ENCODE measurements around the gene USP53. TPM values are rescaled to one million over a fixed set of nuclear protein-coding genes. Genes with fewer than 3 reads are reported as not detected.
"Not testable (repeated sequence)": the region's sequence is repeated elsewhere in the genome, so short reads cannot be mapped to it uniquely, and the experiment has no call there.

Gene USP53
- total and polyA plus RNA-seq, 9 of the 15 experiments (the other 6 are each of a cell fraction or from before 2014, with no cell fraction given), result 2.9 to 9.6 (median 8.3) TPM

DNA sequence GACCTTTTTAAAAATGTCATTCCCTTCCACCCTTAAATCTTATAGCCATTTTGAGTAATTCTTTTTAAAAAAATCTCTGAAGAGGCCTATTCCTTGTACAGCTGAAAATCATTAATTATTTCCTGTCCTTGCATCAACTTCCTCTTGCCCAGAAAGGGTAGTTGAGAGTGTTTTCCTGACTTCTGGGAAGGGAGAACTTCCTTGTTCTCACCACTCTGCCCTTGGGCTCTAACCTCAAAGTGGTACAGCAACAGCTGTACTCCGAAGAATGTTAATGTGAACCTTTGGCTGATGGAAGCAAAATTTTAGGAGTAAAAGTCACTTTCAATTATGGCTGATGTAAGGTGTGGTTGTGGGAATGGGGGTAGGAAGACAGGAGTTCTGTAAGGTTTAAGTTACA lies 124.5 kb downstream of the USP53 start:
- ATAC-seq, result no peak
- no peaks in the 10 kb centered on the region for H3K79me2 ChIP-seq (ENCODE audit: control insufficient read depth, insufficient read depth, low read length)
- H3K4me2 ChIP-seq (ENCODE audit: insufficient read depth, low read length), result no peak overlapping the region
- BruUV-seq (replicated peaks), result no TSS peak
- H3K4me3 ChIP-seq, result no peak overlapping the region
- no peak overlapping the region for H3K9ac ChIP-seq (ENCODE audit: insufficient read depth in 1 of 2, low read depth in 2 of 2, low read length in 2 of 2)
- H3K4me1 ChIP-seq (replicated peaks in 1 of 2; ENCODE audit: control insufficient read depth in 2 of 2, insufficient read depth in 2 of 2, low read length in 2 of 2), result no peaks in the 10 kb centered on the region
- no peak overlapping the region for H3K27ac ChIP-seq (ENCODE audit: extremely low read depth, low read depth, low read length)
- POLR2A ChIA-PET, result no interaction called here
- H2AFZ ChIP-seq (ENCODE audit: low read depth, low read length), result no peak overlapping the region
- H3K9me3 ChIP-seq (replicated peaks; ENCODE audit: control insufficient read depth, insufficient read depth, low read depth, low read length), result no peaks in the 10 kb centered on the region
- DNase-seq (ENCODE audit: extremely low read depth in 1 of 4, low spot score in 3 of 4), result no peak
- TF ChIP-seq, protein P1, sequence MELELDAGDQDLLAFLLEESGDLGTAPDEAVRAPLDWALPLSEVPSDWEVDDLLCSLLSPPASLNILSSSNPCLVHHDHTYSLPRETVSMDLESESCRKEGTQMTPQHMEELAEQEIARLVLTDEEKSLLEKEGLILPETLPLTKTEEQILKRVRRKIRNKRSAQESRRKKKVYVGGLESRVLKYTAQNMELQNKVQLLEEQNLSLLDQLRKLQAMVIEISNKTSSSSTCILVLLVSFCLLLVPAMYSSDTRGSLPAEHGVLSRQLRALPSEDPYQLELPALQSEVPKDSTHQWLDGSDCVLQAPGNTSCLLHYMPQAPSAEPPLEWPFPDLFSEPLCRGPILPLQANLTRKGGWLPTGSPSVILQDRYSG (tag; conservative IDR thresholded peaks at IDR 0.05; ENCODE audit: low read depth), result no peak
- TF ChIP-seq GABPA (tag; conservative IDR thresholded peaks at IDR 0.05; ENCODE audit: low read depth), result peak; percentile 44; the same call in 1 of the 2 replicates
- no peak for TF ChIP-seq CEBPG (CRISPR knock-in tag; IDR thresholded peaks at IDR 0.05)
- peak in 1 of 2 experiments; percentile 29; a peak in 1 of 4 replicates for TF ChIP-seq CEBPG (tag; conservative IDR thresholded peaks at IDR 0.05 in 1 of 2, IDR thresholded peaks at IDR 0.05 in 1 of 2)
- TF ChIP-seq YY1 (IDR thresholded peaks at IDR 0.05; ENCODE audit: borderline replicate concordance in 1 of 3, control insufficient read depth in 1 of 3, extremely low read depth in 1 of 3, insufficient read depth in 3 of 3, insufficient read length in 1 of 3, insufficient replicate concordance in 2 of 3, low read depth in 1 of 3, low read length in 2 of 3), result no peak
- no peaks in the 10 kb centered on the region for H4K20me1 ChIP-seq (replicated peaks; ENCODE audit: control insufficient read depth, insufficient read depth, low read length)
- no peaks in the 10 kb centered on the region for H3K27me3 ChIP-seq (ENCODE audit: control insufficient read depth in 2 of 2, insufficient read depth in 2 of 2, low read length in 2 of 2)
- WGBS (ENCODE audit: insufficient coverage, low coverage, missing lambda C conversion rate), result 7% methylated on average over 1 of the region's 1 CpG
- no peak for FAIRE-seq
- H3K36me3 ChIP-seq (ENCODE audit: control insufficient read depth, insufficient read depth, low read length), result no peaks in the 10 kb centered on the region
- in situ Hi-C loops (cut with MboI) (no loop called here), intact Hi-C loops (cut with micrococcal nuclease) (no loop called here)
- H3K9me1 ChIP-seq (ENCODE audit: control insufficient read depth, insufficient read depth, low read length), result no peaks in the 10 kb centered on the region
- CTCF ChIA-PET (ENCODE audit: low intra/inter-chr PET ratio), result no interaction called here

DNA sequence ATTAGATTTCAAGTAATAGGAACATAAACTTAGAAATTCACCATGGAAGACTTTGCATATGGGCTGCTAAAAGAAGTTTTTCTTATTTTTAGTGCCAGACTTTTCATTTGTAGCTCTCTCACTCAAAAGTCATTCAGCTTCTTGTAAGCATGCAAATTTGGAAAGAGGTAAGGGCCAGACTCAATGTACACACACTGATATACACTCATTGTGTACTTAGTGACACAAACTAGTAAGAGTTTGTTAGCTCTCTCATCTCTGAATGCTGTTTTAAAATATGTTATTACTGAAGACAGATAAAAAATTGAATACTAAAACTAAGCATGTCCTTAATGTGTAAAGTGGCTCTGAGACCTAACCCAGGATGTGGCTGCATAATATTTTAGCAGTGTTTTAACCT lies 127.4 kb downstream of the USP53 start:
- H3K4me1 ChIP-seq (replicated peaks in 1 of 2; ENCODE audit: control insufficient read depth in 2 of 2, insufficient read depth in 2 of 2, low read length in 2 of 2); H3K27me3 ChIP-seq (ENCODE audit: control insufficient read depth in 2 of 2, insufficient read depth in 2 of 2, low read length in 2 of 2); H2AFZ ChIP-seq (ENCODE audit: low read depth, low read length); BruUV-seq (replicated peaks); ATAC-seq; H3K4me3 ChIP-seq; in situ Hi-C loops (cut with MboI); FAIRE-seq; H3K9ac ChIP-seq (ENCODE audit: insufficient read depth in 1 of 2, low read depth in 2 of 2, low read length in 2 of 2); H3K36me3 ChIP-seq (ENCODE audit: control insufficient read depth, insufficient read depth, low read length); H4K20me1 ChIP-seq (replicated peaks; ENCODE audit: control insufficient read depth, insufficient read depth, low read length); intact Hi-C loops (cut with micrococcal nuclease); POLR2A ChIA-PET; H3K9me3 ChIP-seq (replicated peaks; ENCODE audit: control insufficient read depth, insufficient read depth, low read depth, low read length); H3K4me2 ChIP-seq (ENCODE audit: insufficient read depth, low read length); CTCF ChIA-PET (ENCODE audit: low intra/inter-chr PET ratio); DNase-seq (ENCODE audit: extremely low read depth in 1 of 4, low spot score in 3 of 4); H3K79me2 ChIP-seq (ENCODE audit: control insufficient read depth, insufficient read depth, low read length); H3K27ac ChIP-seq (ENCODE audit: extremely low read depth, low read depth, low read length); H3K9me1 ChIP-seq (ENCODE audit: control insufficient read depth, insufficient read depth, low read length): not testable (repeated sequence)

DNA sequence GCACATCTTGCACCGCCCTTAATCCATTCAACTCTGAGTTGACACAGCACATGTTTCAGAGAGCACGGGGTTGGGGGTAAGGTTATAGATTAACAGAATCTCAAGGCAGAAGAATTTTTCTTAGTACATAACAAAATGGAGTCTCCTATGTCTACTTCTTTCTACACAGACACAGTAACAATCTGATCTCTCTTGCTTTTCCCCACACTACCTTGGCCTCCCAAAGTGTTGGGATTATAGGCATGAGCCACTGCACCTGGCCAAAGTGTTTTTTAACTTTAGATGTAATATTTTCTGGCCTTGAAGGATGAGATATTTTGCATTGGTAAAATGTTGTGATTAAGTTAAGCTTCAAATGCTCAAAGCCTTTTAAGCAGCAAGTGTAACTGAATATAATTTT lies 130.8 kb downstream of the USP53 start:
- no CpG with 5 or more reads among the region's 2 CpGs for WGBS (ENCODE audit: insufficient coverage, low coverage, missing lambda C conversion rate)
- CTCF ChIA-PET (ENCODE audit: low intra/inter-chr PET ratio), result not testable (repeated sequence)

More for the DNA sequence above, 130.8 kb downstream of the USP53 start:
- DNase-seq (ENCODE audit: extremely low read depth in 1 of 4, low spot score in 3 of 4); BruUV-seq (replicated peaks); FAIRE-seq; H3K4me3 ChIP-seq; ATAC-seq; H4K20me1 ChIP-seq (replicated peaks; ENCODE audit: control insufficient read depth, insufficient read depth, low read length); H3K4me2 ChIP-seq (ENCODE audit: insufficient read depth, low read length); H2AFZ ChIP-seq (ENCODE audit: low read depth, low read length); intact Hi-C loops (cut with micrococcal nuclease); H3K4me1 ChIP-seq (replicated peaks in 1 of 2; ENCODE audit: control insufficient read depth in 2 of 2, insufficient read depth in 2 of 2, low read length in 2 of 2); POLR2A ChIA-PET; H3K27me3 ChIP-seq (ENCODE audit: control insufficient read depth in 2 of 2, insufficient read depth in 2 of 2, low read length in 2 of 2); in situ Hi-C loops (cut with MboI); H3K36me3 ChIP-seq (ENCODE audit: control insufficient read depth, insufficient read depth, low read length); H3K79me2 ChIP-seq (ENCODE audit: control insufficient read depth, insufficient read depth, low read length); H3K9me3 ChIP-seq (replicated peaks; ENCODE audit: control insufficient read depth, insufficient read depth, low read depth, low read length); H3K27ac ChIP-seq (ENCODE audit: extremely low read depth, low read depth, low read length); H3K9ac ChIP-seq (ENCODE audit: insufficient read depth in 1 of 2, low read depth in 2 of 2, low read length in 2 of 2); H3K9me1 ChIP-seq (ENCODE audit: control insufficient read depth, insufficient read depth, low read length): not testable (repeated sequence)
